Gastrocnemius medialis (tissue), 4 donors: ENCODE data around the gene NOP14.

ENCODE experiments used
- CTCF ChIP-seq, 5 experiments: fragments of 450-650 bp in 3 of 5; fragments of 200-600 bp in 2 of 5; sonication (generic) in 2 of 5; IDR thresholded peaks in 4 of 5; conservative IDR thresholded peaks in 1 of 5; 1 replicate in 4 of 5; 2 replicates in 1 of 5; pipeline ENCODE4 v1.5.1; 2016 to 2019; ENCODE audit warnings: antibody characterized with exemption in 5 of 5, mild to moderate bottlenecking in 3 of 5, moderate library complexity in 3 of 5
- POLR2A ChIP-seq, 2 donors: fragments of 450-650 bp; IDR thresholded peaks; one replicate each; pipeline ENCODE4 v1.6.1; 2017; ENCODE audit warnings: antibody characterized with exemption in 2 of 2, mild to moderate bottlenecking in 2 of 2, moderate library complexity in 2 of 2

DNA sequence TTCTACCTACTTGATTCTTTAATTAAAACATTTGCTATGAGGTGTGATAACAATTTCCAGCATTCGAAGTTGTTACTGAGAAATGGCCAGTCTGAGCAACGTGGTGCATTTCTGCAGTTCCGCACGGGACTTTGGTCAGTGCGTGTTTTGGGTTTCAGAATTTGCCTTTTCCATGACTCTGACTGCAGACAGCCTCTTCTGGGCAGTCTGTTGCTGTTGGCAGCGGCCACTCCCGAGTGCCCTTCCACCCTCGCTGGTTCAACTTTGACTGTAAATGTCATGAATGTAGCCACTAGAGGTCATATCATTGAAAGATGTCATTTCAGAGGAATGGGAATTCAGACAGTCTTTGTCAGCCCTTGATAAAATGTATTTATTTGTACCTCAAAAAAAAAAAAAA is 53.6 kb downstream of the NOP14 start:
- TF ChIP-seq CTCF (IDR thresholded peaks at IDR 0.05 in 4 of 5, conservative IDR thresholded peaks at IDR 0.05 in 1 of 5) (no peak), POLR2A (IDR thresholded peaks at IDR 0.05) (no peak)
